Measurements from ENCODE around the gene CPS1.

- no peak for TF ChIP-seq CTCF (conservative IDR thresholded peaks at IDR 0.05; ENCODE audit: low read depth, low read length)
- no peak for TF ChIP-seq EZH2 (IDR thresholded peaks at IDR 0.05; ENCODE audit: borderline replicate concordance, low read depth, low read length, poor library complexity, severe bottlenecking)
These were observed 101.5 kb downstream of the CPS1 start for GRCh38 chr2:210657874-210658273.

Measured in A673 (cell line).